ENCODE results near the gene NAA10.

DNA sequence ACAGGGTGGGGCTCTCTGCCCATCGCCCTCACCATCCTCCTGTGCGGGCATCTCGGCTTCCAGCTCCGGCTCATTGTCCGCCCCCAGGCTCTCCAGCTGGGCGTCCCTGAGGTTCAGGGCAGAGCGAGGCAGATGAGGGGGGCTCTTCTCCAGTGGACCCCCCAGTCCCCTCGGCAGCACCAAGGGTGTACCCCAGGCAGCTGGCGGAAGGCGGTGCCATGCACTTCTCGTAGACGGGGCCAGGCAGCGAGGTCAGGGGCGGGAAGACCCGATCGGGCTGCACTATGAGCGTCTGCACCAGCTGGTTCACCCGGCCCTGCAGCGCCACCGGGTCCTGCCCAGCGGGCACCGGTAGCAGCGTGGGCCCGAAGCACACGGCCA, 24.9 kb downstream of the NAA10 start:
- TF ChIP-seq, protein P1, sequence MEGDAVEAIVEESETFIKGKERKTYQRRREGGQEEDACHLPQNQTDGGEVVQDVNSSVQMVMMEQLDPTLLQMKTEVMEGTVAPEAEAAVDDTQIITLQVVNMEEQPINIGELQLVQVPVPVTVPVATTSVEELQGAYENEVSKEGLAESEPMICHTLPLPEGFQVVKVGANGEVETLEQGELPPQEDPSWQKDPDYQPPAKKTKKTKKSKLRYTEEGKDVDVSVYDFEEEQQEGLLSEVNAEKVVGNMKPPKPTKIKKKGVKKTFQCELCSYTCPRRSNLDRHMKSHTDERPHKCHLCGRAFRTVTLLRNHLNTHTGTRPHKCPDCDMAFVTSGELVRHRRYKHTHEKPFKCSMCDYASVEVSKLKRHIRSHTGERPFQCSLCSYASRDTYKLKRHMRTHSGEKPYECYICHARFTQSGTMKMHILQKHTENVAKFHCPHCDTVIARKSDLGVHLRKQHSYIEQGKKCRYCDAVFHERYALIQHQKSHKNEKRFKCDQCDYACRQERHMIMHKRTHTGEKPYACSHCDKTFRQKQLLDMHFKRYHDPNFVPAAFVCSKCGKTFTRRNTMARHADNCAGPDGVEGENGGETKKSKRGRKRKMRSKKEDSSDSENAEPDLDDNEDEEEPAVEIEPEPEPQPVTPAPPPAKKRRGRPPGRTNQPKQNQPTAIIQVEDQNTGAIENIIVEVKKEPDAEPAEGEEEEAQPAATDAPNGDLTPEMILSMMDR (IDR thresholded peaks at IDR 0.05), result no peak
- no peak for TF ChIP-seq POLR2A (IDR thresholded peaks at IDR 0.05; ENCODE audit: low read depth)

Measured in esophagus muscularis mucosa (tissue), 3 donors.